Astrocyte (in vitro differentiated cells and primary cell): ENCODE measurements around the gene NIT1.

Experiments
- CTCF ChIP-seq: IDR thresholded peaks from 2 replicates; pipeline ENCODE4 v1.5.1; 2011; ENCODE audit warnings: low read depth, mild to moderate bottlenecking, inconsistent platforms, low read length, moderate library complexity; ENCODE audit not compliant: insufficient read depth
- EZH2 ChIP-seq: IDR thresholded peaks from 2 replicates; pipeline ENCODE4 v1.6.1; 2012; ENCODE audit warnings: mild to moderate bottlenecking, low read length, inconsistent platforms; ENCODE audit not compliant: insufficient read depth

GRCh38 chr1:161139766-161140165, 21.9 kb downstream of the NIT1 start:
- peak; percentile 50 for TF ChIP-seq CTCF
- no peak for TF ChIP-seq EZH2
